NCI-H2081 (cell line): ENCODE measurements around the gene MED15.
"Not testable (repeated sequence)": the region's sequence is repeated elsewhere in the genome, so short reads cannot be mapped to it uniquely, and the experiment has no call there.

Experiments used
- DNase-seq, 2 experiments: peaks; one replicate each; lab custom pipeline; 2025; lab: John Stamatoyannopoulos, UW

MED15 gene

GRCh38 chr22:20531404-20532201 is 24.2 kb downstream of the MED15 start:
- no peak for DNase-seq

- no peak for DNase-seq
Observed at GRCh38 chr22:20532256-20532993, 25.0 kb downstream of the MED15 start.

GRCh38 chr22:20533095-20533878 is 25.9 kb downstream of the MED15 start:
- no peak for DNase-seq

- DNase-seq: no peak
Observed at GRCh38 chr22:20533879-20534265, 26.5 kb downstream of the MED15 start.

- DNase-seq: peak in 1 of 2 experiments; percentile 4
Observed at GRCh38 chr22:20536590-20537324, 29.3 kb downstream of the MED15 start.

DNA sequence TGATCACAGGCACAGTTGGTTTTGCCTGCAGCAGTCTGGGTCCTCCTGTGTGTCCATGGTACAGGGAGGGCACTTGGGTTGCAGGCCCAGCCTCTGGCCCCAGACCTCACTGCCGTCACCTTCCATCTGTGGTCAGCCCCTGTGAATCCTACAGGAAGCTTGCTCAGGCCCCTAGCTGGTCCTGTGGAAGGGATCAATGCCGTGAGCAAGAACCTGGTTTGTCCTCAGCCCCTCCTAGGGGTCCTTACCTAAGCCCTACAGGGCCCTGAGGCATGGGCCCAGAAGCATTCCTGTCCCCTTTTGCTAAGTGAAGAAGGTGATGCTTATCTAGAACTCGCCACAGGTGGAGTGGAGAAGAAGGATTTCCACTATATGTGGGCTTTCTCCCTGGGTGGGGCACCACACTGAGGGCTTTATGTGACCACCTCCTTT is 29.9 kb downstream of the MED15 start:
- DNase-seq: no peak

DNA sequence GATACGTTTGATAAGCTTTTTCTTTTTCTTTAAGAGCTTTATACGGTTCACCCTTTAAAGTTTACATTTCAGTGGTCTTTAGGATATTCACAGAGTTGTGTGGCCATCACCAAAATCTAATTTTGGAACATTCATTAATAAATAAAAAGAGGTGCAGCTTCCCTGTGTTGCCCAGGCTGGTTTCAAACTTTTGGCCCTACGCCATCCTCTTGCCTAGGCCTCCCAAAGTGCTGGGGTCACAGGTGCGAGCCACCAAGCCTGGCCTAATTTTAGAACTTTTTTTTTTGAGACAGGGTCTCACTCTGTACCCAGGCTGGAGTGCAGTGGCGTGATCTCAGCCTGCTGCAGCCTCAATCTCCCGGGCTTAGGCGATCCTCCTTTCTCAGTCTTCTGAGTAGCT is 30.6 kb downstream of the MED15 start:
- DNase-seq: no peak

- DNase-seq: not testable (repeated sequence)
Observed at GRCh38 chr22:20538875-20539274, 31.5 kb downstream of the MED15 start.

DNA sequence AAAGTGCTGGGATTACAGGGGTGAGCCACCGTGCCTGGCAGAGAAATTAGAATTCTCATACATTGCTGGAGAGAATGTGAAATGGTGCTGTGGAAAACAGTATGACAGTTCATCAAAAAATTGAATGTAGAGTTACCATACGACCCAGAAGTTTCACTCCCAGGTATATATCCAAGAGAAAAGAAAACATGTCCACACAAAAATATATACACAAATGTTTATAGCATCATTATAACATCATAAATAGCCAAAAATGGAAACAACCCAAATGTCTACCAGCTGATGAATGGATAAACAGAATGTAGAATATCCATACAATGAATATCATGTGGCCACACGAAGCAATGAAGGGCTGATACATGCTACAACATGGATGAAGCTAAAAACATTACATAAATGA is 34.6 kb downstream of the MED15 start:
- DNase-seq: no peak

DNA sequence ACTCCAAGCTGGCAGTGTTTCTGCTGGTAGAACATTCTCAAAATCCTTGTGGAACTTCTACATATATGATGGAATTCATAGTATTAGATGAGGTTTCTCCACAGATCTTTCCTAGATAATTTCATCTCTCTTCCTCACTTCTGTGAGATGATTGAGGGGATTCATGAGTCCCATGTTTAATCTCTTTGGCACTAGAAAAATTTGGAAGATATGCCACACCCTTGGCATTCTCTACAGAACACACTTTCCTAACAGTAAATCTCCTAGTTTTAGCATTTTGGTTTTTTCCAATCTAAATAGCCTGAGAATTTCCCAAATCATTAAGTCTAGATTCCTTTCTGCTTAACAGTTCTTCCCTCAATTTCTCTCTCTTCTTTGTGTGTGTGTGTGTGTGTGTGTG is 35.3 kb downstream of the MED15 start:
- DNase-seq: no peak

GRCh38 chr22:20545318-20545634 is 37.9 kb downstream of the MED15 start:
- DNase-seq: not testable (repeated sequence)

- DNase-seq: no peak
Observed at GRCh38 chr22:20545681-20546521, 38.5 kb downstream of the MED15 start.

GRCh38 chr22:20546541-20546950 is 39.1 kb downstream of the MED15 start:
- DNase-seq: no peak

- no peak for DNase-seq
Observed at GRCh38 chr22:20547029-20547428, 39.6 kb downstream of the MED15 start.

- DNase-seq: no peak
Observed at GRCh38 chr22:20548806-20549205, 41.4 kb downstream of the MED15 start.

GRCh38 chr22:20549232-20549841 is 41.9 kb downstream of the MED15 start:
- DNase-seq: no peak

- no peak for DNase-seq
Observed at GRCh38 chr22:20550057-20550817, 42.8 kb downstream of the MED15 start.

DNA sequence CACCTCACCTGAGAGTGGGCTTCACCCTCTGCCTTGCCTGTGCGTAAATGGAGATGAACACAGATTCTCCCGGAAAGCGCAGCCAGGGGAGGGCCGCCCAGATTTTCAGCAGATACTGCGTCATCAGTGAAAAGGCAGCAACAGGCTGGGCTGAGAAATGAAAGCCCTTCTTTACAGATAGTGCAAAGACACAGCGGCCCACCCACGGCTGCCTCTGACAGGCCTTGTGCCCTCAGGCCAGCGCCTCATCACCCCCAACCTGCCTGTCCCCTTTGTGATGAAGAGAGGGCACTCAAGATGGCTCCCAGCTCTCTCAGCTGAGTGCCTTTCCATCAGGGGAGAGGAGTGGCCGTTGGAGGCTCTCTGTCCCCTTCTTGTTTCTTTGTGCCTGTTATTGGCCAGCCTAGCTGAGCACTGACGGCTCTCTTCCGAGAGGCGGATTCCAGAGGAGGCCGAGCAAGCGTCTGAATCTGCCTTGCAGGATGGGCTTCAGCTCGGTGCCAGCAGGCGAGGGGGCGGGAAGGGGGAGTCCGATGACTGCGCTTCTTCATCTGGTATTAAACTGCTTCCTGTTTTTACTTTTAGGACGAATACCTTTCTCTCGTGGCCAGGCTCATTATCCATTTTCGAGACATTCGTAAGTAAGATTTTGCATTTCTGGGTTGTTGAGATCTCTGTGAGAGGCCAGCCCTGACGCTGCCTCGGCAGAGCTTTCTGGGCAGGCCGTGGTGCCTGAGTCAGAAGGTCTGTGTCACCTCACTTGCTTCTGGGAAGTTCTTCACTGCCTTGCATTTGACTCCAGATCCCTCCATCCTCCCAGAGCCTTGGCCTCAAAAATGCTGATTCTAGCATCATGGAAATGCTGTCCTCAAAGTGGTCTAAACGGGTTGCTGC is 43.7 kb downstream of the MED15 start:
- DNase-seq: no peak
